HEK293T (cell line): ENCODE results near the gene EXTL1.

Experiments used
- BHLHE40 ChIP-seq: fragments of 450-650 bp; IDR thresholded peaks from 2 replicates; pipeline ENCODE4 v1.6.1; 2016; ENCODE audit warnings: mild to moderate bottlenecking, moderate library complexity, borderline replicate concordance
- ELF4 ChIP-seq: fragments of 450-650 bp; IDR thresholded peaks from 2 replicates; pipeline ENCODE4 v1.6.1; 2017; ENCODE audit warnings: antibody characterized with exemption
- FOXK2 ChIP-seq: fragments of 450-650 bp; IDR thresholded peaks from 2 replicates; pipeline ENCODE4 v1.6.1; 2016; ENCODE audit warnings: mild to moderate bottlenecking
- HDGF ChIP-seq: fragments of 450-650 bp; IDR thresholded peaks from 2 replicates; pipeline ENCODE4 v1.6.1; 2017; ENCODE audit warnings: antibody characterized with exemption, borderline replicate concordance
- PKNOX1 ChIP-seq: fragments of 450-650 bp; IDR thresholded peaks from 2 replicates; pipeline ENCODE4 v1.6.1; 2016
- SP1 ChIP-seq: fragments of 450-650 bp; IDR thresholded peaks from 2 replicates; pipeline ENCODE4 v1.6.1; 2017

GRCh38 chr1:26044414-26044813 lies 22.8 kb downstream of the EXTL1 start:
- TF ChIP-seq BHLHE40 (no peak), ELF4 (no peak), FOXK2 (no peak), HDGF (no peak), SP1 (no peak), PKNOX1 (no peak)
